Measurements from ENCODE around the gene FAM9A.

DNA sequence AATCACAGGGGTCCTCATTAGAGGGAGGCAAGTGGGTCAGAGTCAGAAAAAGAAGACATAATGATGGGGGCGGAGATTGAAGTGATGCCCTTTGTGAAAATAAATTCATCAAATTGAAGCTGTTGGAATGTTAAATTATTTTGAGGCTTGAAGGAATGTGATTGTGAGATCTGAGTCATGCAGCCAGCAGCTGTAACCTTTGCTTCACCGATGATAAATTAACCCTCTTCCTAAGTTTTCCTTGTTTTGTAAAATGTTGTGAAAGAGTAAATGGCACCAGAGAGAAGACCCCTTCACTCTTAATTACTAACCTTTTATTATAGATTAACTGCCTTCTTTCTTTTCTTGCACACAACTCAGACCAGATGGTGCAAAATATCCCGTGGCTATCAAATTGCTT lies 47.7 kb upstream of the FAM9A start:
- TF ChIP-seq CTCF (conservative IDR thresholded peaks at IDR 0.05; ENCODE audit: low read depth, low read length) (no peak), EZH2 (IDR thresholded peaks at IDR 0.05; ENCODE audit: borderline replicate concordance, low read depth, low read length, poor library complexity, severe bottlenecking) (no peak)
